HG03457 (cell line): Measurements from ENCODE around the gene RAG2.
"Not testable (repeated sequence)": the region's sequence is repeated elsewhere in the genome, so short reads cannot be mapped to it uniquely, and the experiment has no call there.

Source experiments
- ATAC-seq: cut with Tn5 transposase; IDR thresholded peaks from one replicate; pipeline ENCODE4 v1.9.1; 2021; ENCODE audit warnings: moderate number of reproducible peaks; ENCODE audit not compliant: unreplicated experiment

The RAG2 gene

DNA sequence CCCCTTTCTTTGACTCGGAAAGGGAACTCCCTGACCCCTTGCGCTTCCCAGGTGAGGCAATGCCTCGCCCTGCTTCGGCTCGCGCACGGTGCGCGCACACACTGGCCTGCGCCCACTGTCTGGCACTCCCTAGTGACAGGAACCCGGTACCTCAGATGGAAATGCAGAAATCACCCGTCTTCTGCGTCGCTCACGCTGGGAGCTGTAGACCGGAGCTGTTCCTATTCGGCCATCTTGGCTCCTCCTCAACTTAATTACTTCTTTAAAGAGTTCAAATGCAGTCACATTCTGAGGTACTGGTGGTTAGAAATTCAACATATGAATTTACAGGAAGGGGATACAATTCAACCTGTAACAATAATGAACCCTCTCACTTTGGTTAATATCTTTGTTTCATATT is 40.6 kb downstream of the RAG2 start:
- ATAC-seq, result not testable (repeated sequence)

DNA sequence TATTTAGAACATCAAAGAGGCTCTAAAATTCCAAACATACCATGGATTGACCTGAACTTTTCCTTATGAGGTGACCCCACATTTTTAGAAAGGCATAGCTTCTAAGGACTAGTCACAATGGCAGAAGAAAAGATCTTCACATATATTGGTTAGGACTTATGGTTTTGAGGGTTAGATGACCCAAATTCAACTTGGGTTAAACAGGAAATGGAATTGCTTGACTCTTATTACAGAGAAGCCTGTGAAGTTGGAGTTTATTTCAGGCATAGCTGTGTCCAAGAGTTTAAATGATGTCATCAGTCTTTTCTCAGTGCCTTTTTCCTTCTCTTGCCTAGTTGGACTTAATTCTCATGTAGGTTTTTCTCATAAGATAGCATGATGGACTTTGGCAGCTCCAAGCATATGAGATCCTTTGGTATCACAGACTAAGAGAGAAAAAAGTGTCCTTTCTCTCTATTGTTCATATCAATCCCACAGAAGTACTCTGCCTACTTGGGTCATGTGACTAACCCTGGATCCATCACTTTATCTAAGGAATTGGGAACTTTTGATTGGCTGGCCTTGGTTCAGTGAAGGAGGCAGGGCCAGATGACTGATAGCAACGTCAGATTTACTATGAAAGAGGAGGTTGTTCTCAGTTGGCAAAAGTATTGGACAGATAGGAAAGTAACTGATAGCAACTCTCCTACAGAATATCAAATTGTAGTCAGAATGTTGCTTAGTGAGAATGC is 47.5 kb downstream of the RAG2 start:
- no peak for ATAC-seq
